Liver (tissue), 9 donors: ENCODE results near the gene FRAS1. TPM values are rescaled to one million over a fixed set of nuclear protein-coding genes. Genes with fewer than 3 reads are reported as not detected.

Experiments used
- DNase-seq: peaks from one replicate; pipeline ENCODE4 v3.0.0-alpha.2; 2017; ENCODE audit warnings: low spot score
- H3K27ac ChIP-seq, 2 donors: one replicate each; pipeline ENCODE4 v1.7.0; 2013; ENCODE audit warnings: inconsistent platforms in 2 of 2, low read length in 2 of 2, control low read depth in 1 of 2, low read depth in 1 of 2, mild to moderate bottlenecking in 1 of 2
- H3K27me3 ChIP-seq, 4 donors: one replicate each; pipeline versions ENCODE4 v1.6.1 to v1.7.0; 2013; ENCODE audit warnings: low read length in 3 of 4, inconsistent platforms in 1 of 4, mild to moderate bottlenecking in 1 of 4, moderate library complexity in 1 of 4; ENCODE audit not compliant: control insufficient read depth in 4 of 4, insufficient read depth in 4 of 4
- H3K36me3 ChIP-seq, 4 donors: one replicate each; pipeline versions ENCODE4 v1.6.1 to v1.7.0; 2013; ENCODE audit warnings: low read length in 3 of 4, mild to moderate bottlenecking in 3 of 4, low read depth in 1 of 4, moderate library complexity in 1 of 4; ENCODE audit not compliant: control insufficient read depth in 4 of 4, insufficient read depth in 3 of 4
- H3K4me1 ChIP-seq, 4 donors: one replicate each; pipeline versions ENCODE4 v1.6.1 to v1.7.0; 2013; ENCODE audit warnings: low read length in 3 of 4, mild to moderate bottlenecking in 3 of 4, moderate library complexity in 1 of 4; ENCODE audit not compliant: control insufficient read depth in 4 of 4, insufficient read depth in 4 of 4
- H3K4me3 ChIP-seq, 3 donors: one replicate each; pipeline versions ENCODE4 v1.6.1 to v1.7.0; 2013; ENCODE audit warnings: low read length in 3 of 3, control low read depth in 1 of 3, low read depth in 1 of 3, mild to moderate bottlenecking in 1 of 3
- H3K9ac ChIP-seq, 2 donors: one replicate each; pipeline ENCODE4 v1.7.0; 2013; ENCODE audit warnings: low read length in 2 of 2, mild to moderate bottlenecking in 2 of 2, moderate library complexity in 2 of 2, control low read depth in 1 of 2, low read depth in 1 of 2
- H3K9me3 ChIP-seq, 4 donors: one replicate each; pipeline versions ENCODE4 v1.6.1 to v1.7.0; 2013; ENCODE audit warnings: low read length in 3 of 4; ENCODE audit not compliant: control insufficient read depth in 4 of 4
- ATF3 ChIP-seq: IDR thresholded peaks from 2 replicates; pipeline ENCODE4 v1.6.1; 2016; ENCODE audit warnings: antibody characterized with exemption
- CTCF ChIP-seq: fragments of 150-350 bp; IDR thresholded peaks from 2 replicates; pipeline ENCODE4 v1.5.1; 2017; ENCODE audit warnings: improper control_type of control experiment, low read depth, low read length; ENCODE audit not compliant: missing input control
- EGR1 ChIP-seq, 2 donors: IDR thresholded peaks; 2 replicates each; pipeline ENCODE4 v1.6.1; 2016 to 2018; ENCODE audit warnings: antibody characterized with exemption in 2 of 2, low read depth in 2 of 2
- FOXA1 ChIP-seq: IDR thresholded peaks from 2 replicates; pipeline ENCODE4 v1.6.1; 2016; ENCODE audit warnings: antibody characterized with exemption
- FOXA2 ChIP-seq: IDR thresholded peaks from 2 replicates; pipeline ENCODE4 v1.6.1; 2016; ENCODE audit warnings: antibody characterized with exemption
- HNF4A ChIP-seq, 2 donors: conservative IDR thresholded peaks; 2 replicates each; pipeline ENCODE4 v1.6.1; 2016; ENCODE audit warnings: antibody characterized with exemption in 2 of 2, mild to moderate bottlenecking in 2 of 2
- HNF4G ChIP-seq: IDR thresholded peaks from 2 replicates; pipeline ENCODE4 v1.6.1; 2016; ENCODE audit warnings: antibody characterized with exemption
- JUND ChIP-seq, 2 donors: IDR thresholded peaks; 2 replicates each; pipeline ENCODE4 v1.6.1; 2016; ENCODE audit warnings: antibody characterized with exemption in 2 of 2
- MAX ChIP-seq: IDR thresholded peaks from 2 replicates; pipeline ENCODE4 v1.6.1; 2016; ENCODE audit warnings: antibody characterized with exemption
- NR2F2 ChIP-seq: IDR thresholded peaks from 2 replicates; pipeline ENCODE4 v1.6.1; 2016; ENCODE audit warnings: antibody characterized with exemption
- RAD21 ChIP-seq, 2 donors: IDR thresholded peaks; 2 replicates each; pipeline ENCODE4 v1.6.1; 2016; ENCODE audit warnings: antibody characterized with exemption in 2 of 2, mild to moderate bottlenecking in 2 of 2
- REST ChIP-seq: IDR thresholded peaks from 2 replicates; pipeline ENCODE4 v1.6.1; 2016; ENCODE audit warnings: antibody characterized with exemption, mild to moderate bottlenecking
- SP1 ChIP-seq: IDR thresholded peaks from 2 replicates; pipeline ENCODE4 v1.6.1; 2018; ENCODE audit warnings: antibody characterized with exemption, mild to moderate bottlenecking
- TAF1 ChIP-seq: conservative IDR thresholded peaks from 2 replicates; pipeline ENCODE4 v1.6.1; 2016; ENCODE audit warnings: antibody characterized with exemption, mild to moderate bottlenecking
- YY1 ChIP-seq: IDR thresholded peaks from 2 replicates; pipeline ENCODE4 v1.6.1; 2016; ENCODE audit warnings: antibody characterized with exemption, mild to moderate bottlenecking
- ZBTB33 ChIP-seq: IDR thresholded peaks from 2 replicates; pipeline ENCODE4 v1.6.1; 2016; ENCODE audit warnings: antibody characterized with exemption
- WGBS: extraction: QIAGEN DNeasy Blood & Tissue Kit; methylation state at CpG from one replicate; pipeline ENCODE4 v1.1.7; 2013; 5-methylcytosine and 5-hydroxymethylcytosine counted together
- polyA plus RNA-seq, 2 donors: library from polyadenylated mRNA; stranded (reverse) in 1 of 2; unstranded in 1 of 2; fragments of 200-250 nt in 1 of 2; fragments of >200 nt in 1 of 2; fragmentation: Nextera tagmentation in 1 of 2; extraction: Ambion mirVana in 1 of 2; gene quantifications; one replicate each; pipeline versions ENCODE4 v1.2.1 to v1.2.3, GENCODE V29; 2013 to 2015
- total RNA-seq, 2 donors: library from RNA; depleted of rRNA; stranded (reverse); fragments of >200 nt; gene quantifications; one replicate each; pipeline ENCODE4 v1.2.3, GENCODE V29; 2014
- donor health status: healthy.
- donor health status: healthy.
- donor health status: healthy.
- donor health status: healthy.
- donor health status: healthy.

FRAS1 gene
- total and polyA plus RNA-seq, 4 donors, result 0.08 to 6.0 (median 1.1) TPM

- no peak for TF ChIP-seq RAD21 (IDR thresholded peaks at IDR 0.05)
- TF ChIP-seq JUND (IDR thresholded peaks at IDR 0.05), result no peak
- no peak for TF ChIP-seq CTCF
- TF ChIP-seq ATF3, result no peak
Measured at GRCh38 chr4:78482281-78482680, 425.2 kb downstream of the FRAS1 start (continued).

- WGBS, result 81% methylated on average over 2 of the region's 2 CpGs
- H3K4me1 ChIP-seq, result no peaks in the 10 kb centered on the region
- no peak for DNase-seq
- H3K27me3 ChIP-seq, result no peaks in the 10 kb centered on the region
- H3K36me3 ChIP-seq, result no peaks in the 10 kb centered on the region
- no peak overlapping the region for H3K4me3 ChIP-seq
- no peak for TF ChIP-seq REST
- no peak for TF ChIP-seq SP1
- no peak for TF ChIP-seq MAX
- TF ChIP-seq TAF1, result no peak
- no peak for TF ChIP-seq HNF4A (conservative IDR thresholded peaks at IDR 0.05)
- no peak for TF ChIP-seq FOXA1
- no peak for TF ChIP-seq HNF4G
- TF ChIP-seq JUND (IDR thresholded peaks at IDR 0.05), result no peak
- H3K9me3 ChIP-seq, result no peaks in the 10 kb centered on the region
- no peak overlapping the region for H3K9ac ChIP-seq
- H3K27ac ChIP-seq, result no peak overlapping the region
Measured at GRCh38 chr4:78483811-78484210, 426.7 kb downstream of the FRAS1 start.

GRCh38 chr4:78484574-78484973 is 427.5 kb downstream of the FRAS1 start:
- H3K27ac ChIP-seq, result no peak overlapping the region
- TF ChIP-seq RAD21 (IDR thresholded peaks at IDR 0.05) (no peak), ZBTB33 (no peak), MAX (no peak), YY1 (no peak), EGR1 (IDR thresholded peaks at IDR 0.05; ENCODE audit: low read depth in 2 of 2) (no peak), HNF4A (conservative IDR thresholded peaks at IDR 0.05) (no peak), FOXA1 (no peak), FOXA2 (no peak), NR2F2 (no peak)
- no peaks in the 10 kb centered on the region for H3K27me3 ChIP-seq
- H3K9ac ChIP-seq, result no peak overlapping the region
- no peak for DNase-seq
- H3K4me1 ChIP-seq, result no peaks in the 10 kb centered on the region
- H3K4me3 ChIP-seq, result no peak overlapping the region
- H3K9me3 ChIP-seq, result no peaks in the 10 kb centered on the region
- 54% methylated on average over 2 of the region's 2 CpGs for WGBS
- no peaks in the 10 kb centered on the region for H3K36me3 ChIP-seq
